Activated B cell treated with CpG ODN at 0.5 μM for 24 hours (primary cell): ENCODE data around the gene CCBE1. TPM values are rescaled to one million over a fixed set of nuclear protein-coding genes. Genes with fewer than 3 reads are reported as not detected.

Experiments
- ATAC-seq: fragments of 200-7000 bp; cut with Tn5 transposase; one replicate; pipeline ENCODE4 v1.10.0; 2021; ENCODE audit warnings: low read depth, mild to moderate bottlenecking, moderate library complexity
- CTCF ChIA-PET: fragments of 350-600 bp; sonication (Branson Sonifier 250); formaldehyde crosslinking; loops from one replicate; lab custom pipeline; 2021; ENCODE audit warnings: antibody characterized with exemption; lab: Charles Lee
- POLR2A ChIA-PET: fragments of 350-600 bp; sonication (Branson Sonifier 250); formaldehyde crosslinking; loops from one replicate; lab custom pipeline; 2021; ENCODE audit warnings: antibody characterized with exemption; lab: Charles Lee
- DNase-seq: peaks from one replicate; pipeline ENCODE4 v3.0.0; 2022
- H3K27ac Mint-ChIP-seq: one replicate; pipeline ENCODE4 v1.8.0; 2020; ENCODE audit warnings: mixed read lengths
- H3K27me3 Mint-ChIP-seq: one replicate; pipeline ENCODE4 v1.8.0; 2021; ENCODE audit warnings: mixed read lengths
- H3K36me3 Mint-ChIP-seq: one replicate; pipeline ENCODE4 v1.8.0; 2021; ENCODE audit warnings: low read depth, mixed read lengths
- H3K4me1 Mint-ChIP-seq: one replicate; pipeline ENCODE4 v1.8.0; 2021; ENCODE audit warnings: mixed read lengths
- H3K4me3 Mint-ChIP-seq: one replicate; pipeline ENCODE4 v1.8.0; 2020; ENCODE audit warnings: mild to moderate bottlenecking, mixed read lengths
- H3K9me3 Mint-ChIP-seq: one replicate; pipeline ENCODE4 v1.8.0; 2020; ENCODE audit warnings: mixed read lengths
- CTCF ChIP-seq: fragments of 200-600 bp; IDR thresholded peaks from one replicate; pipeline ENCODE4 v1.8.0; 2022; ENCODE audit warnings: antibody characterized with exemption, mild to moderate bottlenecking
- intact Hi-C: fragments of 100-400 bp; cut with micrococcal nuclease; formaldehyde crosslinking; loops from one replicate; pipeline ENCODE4 v1.15.1; 2024
- total RNA-seq: library from RNA; stranded (reverse); gene quantifications from 2 replicates; pipeline ENCODE4 v1.2.3, GENCODE V29; 2022

CCBE1 gene
- total RNA-seq, 1 donor from 2014 or later: 0.04 TPM

GRCh38 chr18:59564561-59564960, 132.7 kb downstream of the CCBE1 start:
- no peak overlapping the region for H3K27ac Mint-ChIP-seq
- intact Hi-C loops: no loop called here
- ChIA-PET POLR2A (no interaction called here), CTCF (no interaction called here)
- no peak for TF ChIP-seq CTCF
- DNase-seq (no peak), ATAC-seq (no peak)
- peaks cover 3% of the 10 kb centered on the region for H3K27me3 Mint-ChIP-seq
- no peak overlapping the region for H3K4me3 Mint-ChIP-seq
- H3K4me1 Mint-ChIP-seq: no peaks in the 10 kb centered on the region
- H3K36me3 Mint-ChIP-seq: no peaks in the 10 kb centered on the region
- H3K9me3 Mint-ChIP-seq: no peaks in the 10 kb centered on the region

DNA sequence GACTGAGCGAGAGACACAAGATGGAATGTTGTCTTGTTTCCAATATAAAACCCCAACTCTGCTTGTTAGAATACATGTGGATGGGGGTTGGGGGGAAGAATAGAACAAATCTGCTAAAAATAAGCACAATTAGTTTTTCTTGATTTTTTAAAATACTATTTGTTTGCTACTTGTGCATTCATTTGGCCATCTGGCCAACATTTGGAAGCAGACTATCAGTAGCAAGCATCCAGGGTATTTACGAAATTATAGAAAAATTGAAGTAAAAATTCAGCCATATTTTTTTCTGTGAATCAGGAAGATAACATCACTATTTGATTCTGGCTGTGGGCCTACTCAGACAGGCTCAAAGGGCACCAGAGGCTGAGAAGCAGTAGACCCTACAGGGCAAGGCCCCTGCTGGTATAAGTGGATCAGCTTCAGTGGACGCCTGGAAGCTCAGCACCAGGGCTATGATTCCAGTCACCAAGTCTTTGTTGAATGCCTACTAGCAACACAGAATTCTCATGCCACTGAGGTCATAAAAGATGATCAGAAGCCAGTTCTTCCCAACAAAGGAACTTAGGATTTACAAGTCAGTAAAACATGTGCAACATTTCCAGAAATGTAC, 133.9 kb downstream of the CCBE1 start:
- Mint-ChIP-seq H3K4me3 (no peak overlapping the region), H3K27ac (no peak overlapping the region), H3K36me3 (no peaks in the 10 kb centered on the region), H3K9me3 (no peaks in the 10 kb centered on the region), H3K27me3 (peaks cover 3% of the 10 kb centered on the region), H3K4me1 (no peaks in the 10 kb centered on the region)
- POLR2A ChIA-PET: no interaction called here
- intact Hi-C loops: no loop called here
- CTCF ChIA-PET: no interaction called here
- no peak for DNase-seq
- TF ChIP-seq CTCF: no peak
- no peak for ATAC-seq

DNA sequence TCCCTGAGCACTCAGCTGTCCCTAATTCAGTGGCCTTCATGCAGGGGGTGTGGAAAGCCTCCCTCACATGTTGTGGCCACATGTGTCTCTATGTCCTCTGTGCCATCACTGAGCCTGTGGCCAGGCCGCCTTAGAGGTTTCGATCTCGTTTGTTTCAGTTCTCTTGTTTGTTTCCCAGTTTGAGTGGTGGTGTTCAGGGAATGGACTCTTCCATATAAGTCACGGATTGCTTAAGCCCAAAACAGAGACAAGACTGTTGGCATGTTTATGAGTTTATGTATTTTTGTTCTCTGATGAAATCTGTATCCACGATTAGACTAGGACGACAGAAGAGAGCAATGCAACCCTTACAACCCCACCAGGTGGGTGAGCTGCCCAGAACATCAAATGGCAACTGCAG, 134.5 kb downstream of the CCBE1 start:
- Mint-ChIP-seq H3K4me1 (no peaks in the 10 kb centered on the region), H3K27me3 (peaks cover 3% of the 10 kb centered on the region), H3K9me3 (peaks cover 2% of the 10 kb centered on the region), H3K27ac (no peak overlapping the region), H3K36me3 (no peaks in the 10 kb centered on the region), H3K4me3 (no peak overlapping the region)
- no peak for TF ChIP-seq CTCF
- ChIA-PET POLR2A (no interaction called here), CTCF (no interaction called here)
- intact Hi-C loops: no loop called here
- ATAC-seq (no peak), DNase-seq (no peak)

DNA sequence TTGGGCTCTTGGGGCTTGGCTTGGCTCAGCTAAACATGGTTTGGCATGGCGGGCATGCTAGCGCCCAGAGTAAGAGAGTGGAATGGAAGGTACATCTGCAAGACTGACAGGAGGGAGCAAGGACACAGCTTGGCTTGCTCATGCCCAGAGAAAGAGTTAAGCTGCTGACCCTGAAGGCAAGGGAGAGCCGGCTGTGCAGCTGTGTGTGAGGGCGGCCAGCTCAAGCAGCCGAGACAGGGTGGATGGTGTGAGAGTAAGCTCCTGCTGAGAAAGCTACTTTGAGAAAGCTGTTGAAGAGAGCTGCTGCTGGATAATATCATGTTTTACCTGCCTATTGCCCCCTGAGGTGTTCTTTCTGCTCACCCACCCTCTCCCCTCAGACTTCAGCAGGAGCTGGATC, 135.6 kb downstream of the CCBE1 start:
- ATAC-seq (no peak), DNase-seq (no peak)
- intact Hi-C loops: no loop called here
- no peak for TF ChIP-seq CTCF
- H3K27ac Mint-ChIP-seq: no peak overlapping the region
- H3K4me3 Mint-ChIP-seq: no peak overlapping the region
- H3K4me1 Mint-ChIP-seq: no peaks in the 10 kb centered on the region
- ChIA-PET POLR2A (no interaction called here), CTCF (no interaction called here)
- H3K27me3 Mint-ChIP-seq: peaks cover 1% of the 10 kb centered on the region
- H3K9me3 Mint-ChIP-seq: peaks cover 7% of the 10 kb centered on the region
- H3K36me3 Mint-ChIP-seq: no peaks in the 10 kb centered on the region

DNA sequence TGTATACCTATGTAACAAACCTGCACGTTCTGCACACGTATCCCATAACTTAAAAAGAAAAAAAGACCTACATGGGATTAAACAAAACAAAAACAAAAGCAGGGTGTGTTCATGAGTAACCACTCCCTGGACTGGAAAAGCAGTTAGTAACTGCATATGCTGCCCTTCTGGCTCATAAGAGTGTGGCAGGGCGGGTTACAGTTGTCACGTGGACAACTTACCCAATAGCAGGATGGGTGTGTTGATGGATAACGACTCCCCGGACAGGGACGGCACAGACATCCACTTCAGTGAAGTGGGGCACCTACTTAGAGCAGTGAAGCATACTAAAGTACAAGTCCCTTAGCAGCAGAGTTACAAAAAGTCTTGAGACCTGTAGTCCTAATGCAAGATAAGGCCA, 136.7 kb downstream of the CCBE1 start:
- CTCF ChIA-PET: no interaction called here
- POLR2A ChIA-PET: no interaction called here
- Mint-ChIP-seq H3K27me3 (no peaks in the 10 kb centered on the region), H3K4me1 (no peaks in the 10 kb centered on the region), H3K36me3 (no peaks in the 10 kb centered on the region), H3K9me3 (peaks cover 7% of the 10 kb centered on the region), H3K27ac (no peak overlapping the region), H3K4me3 (no peak overlapping the region)
- DNase-seq: no peak
- no peak for ATAC-seq
- intact Hi-C loops: no loop called here
- TF ChIP-seq CTCF: no peak
